GM12873 (cell line): ENCODE data around the gene SYT9.

Source experiments
- CTCF ChIP-seq: IDR thresholded peaks from 2 replicates; pipeline ENCODE4 v1.5.1; 2012; ENCODE audit warnings: low read depth, mild to moderate bottlenecking, moderate library complexity, low read length, control low read depth; ENCODE audit not compliant: insufficient read depth; ENCODE audit errors: missing control alignments

SYT9 gene

DNA sequence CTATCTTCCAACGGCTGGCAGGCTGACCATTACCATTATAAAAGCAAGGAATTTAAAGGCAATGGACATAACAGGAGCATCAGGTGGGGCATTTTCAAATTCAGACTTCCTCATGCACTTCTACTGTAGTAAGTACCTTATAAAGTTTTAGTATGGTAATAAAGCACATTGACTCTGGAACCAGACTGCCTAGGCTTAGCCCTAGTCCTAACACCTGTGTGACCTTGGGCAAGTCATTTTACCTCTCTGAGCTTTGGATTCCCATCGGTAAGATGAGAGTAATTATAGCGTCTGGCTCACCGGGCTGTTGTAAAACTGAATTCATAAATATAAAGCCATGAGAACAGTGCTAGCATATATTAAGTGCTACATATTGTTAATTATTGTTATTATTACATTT, 164.4 kb downstream of the SYT9 start:
- no peak for TF ChIP-seq CTCF

DNA sequence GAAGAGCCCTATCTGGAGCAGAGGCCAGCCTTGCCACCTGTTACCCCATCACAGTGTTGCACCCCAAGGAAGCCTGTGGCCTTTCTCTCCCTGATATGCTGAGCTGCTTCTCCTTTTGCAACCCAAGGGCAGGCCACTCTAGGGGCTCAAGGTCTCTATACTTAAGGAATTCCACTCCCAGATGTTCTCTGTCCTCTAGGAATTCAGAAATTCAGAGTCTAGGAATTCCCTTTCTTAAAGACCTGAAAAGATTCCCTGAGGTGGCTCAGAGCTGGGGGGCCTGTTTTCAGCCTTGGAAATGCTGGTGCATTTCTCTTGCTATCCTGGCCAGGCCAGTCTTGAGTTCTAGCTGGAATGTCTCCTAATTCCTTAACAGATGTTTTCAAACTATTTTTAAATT, 165.6 kb downstream of the SYT9 start:
- no peak for TF ChIP-seq CTCF

GRCh38 chr11:7418061-7418460, 166.4 kb downstream of the SYT9 start:
- TF ChIP-seq CTCF = no peak

DNA sequence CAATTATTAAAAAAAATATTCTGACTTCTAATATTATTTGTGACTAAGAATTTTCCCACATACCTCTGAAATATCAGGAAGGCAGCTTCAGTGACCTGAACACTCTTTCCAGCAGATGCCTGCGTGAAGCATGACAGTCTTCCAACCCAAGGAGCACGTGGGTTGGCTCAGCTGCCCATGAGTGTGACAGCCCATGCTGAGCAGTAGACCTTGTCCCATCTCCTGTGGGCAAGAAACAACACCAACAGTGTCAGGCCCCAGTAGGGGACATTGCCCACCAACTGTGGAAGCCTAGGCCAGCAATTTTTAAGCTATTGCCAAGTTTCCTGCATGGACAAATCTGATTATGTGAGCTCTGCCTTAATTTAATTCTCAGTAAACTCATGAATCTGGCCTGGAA, 167.2 kb downstream of the SYT9 start:
- TF ChIP-seq CTCF = no peak

DNA sequence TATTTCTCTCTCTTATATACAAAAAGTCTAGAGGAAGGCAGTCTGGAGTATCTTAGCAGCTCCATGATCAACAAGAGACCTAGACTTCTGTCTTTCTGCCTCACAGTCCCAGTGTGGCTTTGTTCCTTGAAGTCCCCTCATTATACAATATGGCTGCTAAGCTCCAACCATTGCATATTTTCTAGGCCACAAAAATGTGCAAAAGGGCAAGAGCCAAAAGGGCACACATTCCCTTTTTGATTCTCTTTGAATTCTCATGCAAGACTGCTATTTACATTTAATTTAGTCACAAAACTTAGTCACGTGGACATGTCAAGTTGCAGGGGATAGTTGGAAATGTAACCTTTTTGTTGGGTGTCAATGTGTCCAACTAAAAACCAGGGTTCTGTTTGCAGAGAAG, 169.4 kb downstream of the SYT9 start:
- TF ChIP-seq CTCF = no peak

DNA sequence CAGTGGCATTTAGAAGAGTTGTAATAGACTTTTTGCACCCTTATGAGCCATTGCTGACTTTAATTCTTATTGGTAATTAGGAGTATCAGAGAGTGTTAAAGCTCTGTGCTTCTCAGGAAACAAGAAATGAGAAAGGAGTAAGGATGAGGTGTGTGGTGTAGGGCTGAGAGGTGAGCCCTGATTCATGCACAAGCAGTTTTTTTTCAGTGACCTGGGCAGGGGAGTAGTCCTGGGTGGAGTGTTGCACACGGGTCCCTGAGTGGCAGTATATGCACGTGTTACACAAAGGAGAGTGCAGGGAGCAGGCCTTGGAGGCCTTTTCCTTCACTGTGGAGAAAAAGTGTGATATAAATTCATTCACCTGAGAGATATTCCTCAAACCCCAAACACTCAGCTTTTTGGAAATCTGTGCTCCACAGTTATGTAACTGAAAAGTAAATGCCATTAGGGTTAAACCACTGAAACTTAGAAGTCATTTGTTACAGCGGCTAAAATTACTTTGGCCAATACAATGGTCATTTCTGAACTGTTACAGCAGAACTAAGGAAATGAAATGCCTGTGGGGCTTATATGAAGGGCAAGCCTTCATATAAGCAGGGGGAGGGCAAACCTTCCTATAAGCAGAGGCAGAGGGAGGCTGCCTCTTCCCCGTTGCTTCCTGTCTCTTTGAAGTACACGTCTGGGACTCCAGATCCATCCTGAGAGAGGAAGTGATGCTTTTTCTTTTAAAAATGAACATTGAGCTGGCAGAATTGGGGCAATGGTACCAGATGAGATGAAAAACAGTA, 171.0 kb downstream of the SYT9 start:
- no peak for TF ChIP-seq CTCF

- TF ChIP-seq CTCF = no peak
These were observed 172.2 kb downstream of the SYT9 start for GRCh38 chr11:7423946-7424345.

GRCh38 chr11:7427733-7428132, 176.0 kb downstream of the SYT9 start:
- TF ChIP-seq CTCF = no peak
